ENCODE results near the gene KIF21B.

Gene KIF21B

DNA sequence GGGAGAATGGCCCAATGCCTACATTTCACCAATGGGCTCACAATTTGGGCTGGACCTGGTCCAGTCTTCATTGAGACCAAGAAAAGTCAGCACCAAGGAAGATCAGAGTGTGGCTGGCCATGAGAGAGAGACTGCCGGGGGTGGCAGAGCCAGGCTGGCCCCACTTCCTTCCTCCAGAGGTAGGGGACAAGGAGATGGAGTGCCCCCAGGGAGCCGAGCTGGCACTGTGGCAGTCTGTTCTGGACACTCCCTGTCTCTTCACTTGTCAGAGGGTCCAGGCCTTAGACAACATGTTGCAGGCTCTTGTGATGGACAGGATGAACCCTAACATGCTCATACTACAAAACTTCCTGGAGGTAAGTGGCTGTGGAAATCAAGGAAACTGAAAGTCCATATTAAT lies 101.1 kb downstream of the KIF21B start:
- FAIRE-seq (no peak), DNase-seq (ENCODE audit: insufficient read length) (no peak)
- TF ChIP-seq POLR2A (IDR thresholded peaks at IDR 0.05; ENCODE audit: low read depth, low read length) (no peak), POLR2AphosphoS5 (IDR thresholded peaks at IDR 0.05; ENCODE audit: low read depth, low read length) (no peak), TAF1 (IDR thresholded peaks at IDR 0.05; ENCODE audit: borderline replicate concordance, low read depth, low read length) (no peak)

DNA sequence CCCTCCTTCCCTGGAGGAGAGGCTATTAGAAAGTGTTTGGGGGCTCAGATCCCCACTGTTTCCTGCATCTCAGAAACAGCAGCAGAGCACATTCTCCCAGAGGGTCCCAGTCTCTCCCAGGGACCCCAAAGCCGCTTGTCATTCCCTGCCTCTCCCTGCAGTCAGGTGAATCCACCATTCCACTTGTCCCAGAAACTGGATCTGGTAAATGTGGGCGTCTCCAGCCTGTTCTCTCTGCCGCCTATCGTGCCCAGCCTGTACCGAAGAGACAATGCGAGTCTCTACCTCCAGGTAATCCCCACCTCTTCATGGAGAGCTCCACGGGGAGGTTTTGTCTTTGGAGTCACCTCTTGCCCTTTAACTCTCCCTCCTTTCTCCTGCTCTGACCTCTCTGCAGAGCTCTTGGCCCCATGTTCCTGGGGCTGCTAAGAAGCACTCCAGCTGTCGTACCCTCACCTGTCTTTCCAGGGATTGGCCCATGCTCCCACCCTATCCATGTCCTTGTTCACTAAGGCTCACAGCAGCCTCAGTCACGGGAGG lies 101.9 kb downstream of the KIF21B start:
- FAIRE-seq: no peak
- TF ChIP-seq TAF1 (IDR thresholded peaks at IDR 0.05; ENCODE audit: borderline replicate concordance, low read depth, low read length) (no peak), POLR2A (IDR thresholded peaks at IDR 0.05; ENCODE audit: low read depth, low read length) (no peak), POLR2AphosphoS5 (IDR thresholded peaks at IDR 0.05; ENCODE audit: low read depth, low read length) (no peak)
- no peak for DNase-seq (ENCODE audit: insufficient read length)
